NCI-H526 (cell line): ENCODE results near the gene SLC37A4.
"Not testable (repeated sequence)": the region's sequence is repeated elsewhere in the genome, so short reads cannot be mapped to it uniquely, and the experiment has no call there.

Experiments
- DNase-seq, 2 experiments: peaks; one replicate each; lab custom pipeline; 2025; lab: John Stamatoyannopoulos, UW

Gene SLC37A4

GRCh38 chr11:119017377-119017776 is 13.3 kb downstream of the SLC37A4 start:
- DNase-seq, result not testable (repeated sequence)

- DNase-seq, result no peak
These were observed 14.3 kb downstream of the SLC37A4 start for GRCh38 chr11:119016216-119017009.

GRCh38 chr11:119015054-119015611 is 15.5 kb downstream of the SLC37A4 start:
- DNase-seq, result peak in 1 of 2 experiments; percentile 36

GRCh38 chr11:119014209-119014924 is 16.3 kb downstream of the SLC37A4 start:
- DNase-seq, result no peak

GRCh38 chr11:119012629-119013170 is 18.0 kb downstream of the SLC37A4 start:
- no peak for DNase-seq

GRCh38 chr11:119011476-119012053 is 19.1 kb downstream of the SLC37A4 start:
- no peak for DNase-seq

GRCh38 chr11:119006656-119007055 is 24.0 kb downstream of the SLC37A4 start:
- DNase-seq, result no peak

- no peak for DNase-seq
These were observed 29.8 kb downstream of the SLC37A4 start for GRCh38 chr11:119000906-119001305.

- no peak for DNase-seq
These were observed 31.9 kb downstream of the SLC37A4 start for GRCh38 chr11:118998822-118999221.

GRCh38 chr11:118998388-118998717 is 32.3 kb downstream of the SLC37A4 start:
- peak in 1 of 2 experiments; percentile 83 for DNase-seq

GRCh38 chr11:118997627-118998387 is 32.9 kb downstream of the SLC37A4 start, which contains the start of gene CENATAC:
Gene CENATAC (plus strand): TSS chr11:118998138. CDS start chr11:118998198, 60 bp downstream.
- DNase-seq, result peak; percentile 93 to 99

- peak; percentile 41 to 71 for DNase-seq
These were observed 33.6 kb downstream of the SLC37A4 start for GRCh38 chr11:118996926-118997626.

GRCh38 chr11:118991486-118992038 is 39.1 kb downstream of the SLC37A4 start:
- not testable (repeated sequence) for DNase-seq

GRCh38 chr11:118988280-118988679 is 42.4 kb downstream of the SLC37A4 start:
- DNase-seq, result peak; percentile 72 to 85

GRCh38 chr11:118984825-118985224 is 45.9 kb downstream of the SLC37A4 start:
- no peak for DNase-seq

GRCh38 chr11:118984337-118984736 is 46.3 kb downstream of the SLC37A4 start:
- not testable (repeated sequence) for DNase-seq

- no peak for DNase-seq
These were observed 50.3 kb downstream of the SLC37A4 start for GRCh38 chr11:118980191-118980881.

GRCh38 chr11:118979434-118979833 is 51.2 kb downstream of the SLC37A4 start:
- no peak for DNase-seq

GRCh38 chr11:118975771-118976709 is 54.6 kb downstream of the SLC37A4 start:
- DNase-seq, result no peak
